Adrenal gland (tissue), 5 donors: Measurements from ENCODE around the gene SGMS1.

ENCODE experiments used
- CTCF ChIP-seq, 6 experiments: fragments of 450-650 bp in 4 of 6; fragments of 200-600 bp in 2 of 6; sonication (generic) in 1 of 6; IDR thresholded peaks; 1 replicate in 5 of 6; 2 replicates in 1 of 6; pipeline versions ENCODE4 v1.5.1 to v1.8.0; 2016 to 2021; ENCODE audit warnings: antibody characterized with exemption in 6 of 6, mild to moderate bottlenecking in 2 of 6, moderate library complexity in 1 of 6
- POLR2A ChIP-seq, 2 donors: fragments of 450-650 bp; IDR thresholded peaks; one replicate each; pipeline ENCODE4 v1.6.1; 2017; ENCODE audit warnings: antibody characterized with exemption in 2 of 2, mild to moderate bottlenecking in 2 of 2, moderate library complexity in 1 of 2
- donor health status: DM: no; HTN: no; CAD: no.

- TF ChIP-seq CTCF (IDR thresholded peaks at IDR 0.05) (no peak), POLR2A (IDR thresholded peaks at IDR 0.05) (no peak)
These were observed 342.4 kb downstream of the SGMS1 start for GRCh38 chr10:50281210-50281966.
